HepG2 (cell line): ENCODE results near the gene ANAPC10. TPM values are rescaled to one million over a fixed set of nuclear protein-coding genes. Genes with fewer than 3 reads are reported as not detected.
"Not testable (repeated sequence)": the region's sequence is repeated elsewhere in the genome, so short reads cannot be mapped to it uniquely, and the experiment has no call there.

ENCODE experiments used
- ATAC-seq: fragments of 200-7000 bp; cut with Tn5 transposase; 3 replicates; pipeline ENCODE4 v1.9.1; 2020; ENCODE audit warnings: mild to moderate bottlenecking, moderate library complexity
- BruUV-seq: library from RNA; stranded (reverse); fragments of 400-500 nt; replicated peaks from 2 replicates; lab custom pipeline; 2021; lab: Mats Ljungman, UMichigan
- CTCF ChIA-PET: fragments of 300-600 bp; formaldehyde crosslinking; extraction: SDS; loops from one replicate; lab custom pipeline; 2021; ENCODE audit warnings: low total read pairs, inconsistent platforms, low intra/inter-chr PET ratio; lab: Yijun Ruan, JAX
- POLR2A ChIA-PET: fragments of 350-600 bp; sonication (Branson Sonifier 250); formaldehyde crosslinking; loops from one replicate; lab custom pipeline; 2020; ENCODE audit warnings: antibody characterized with exemption, inconsistent platforms; lab: Yijun Ruan, JAX
- DNase-seq: peaks from one replicate; pipeline ENCODE4 v3.0.0-alpha.2; 2015; ENCODE audit warnings: low spot score
- FAIRE-seq: peaks from 3 replicates; lab custom pipeline; 2011; peaks lifted over from hg19 to GRCh38; lab: Jason Lieb, UNC
- H2AFZ ChIP-seq: one replicate; pipeline ENCODE4 v1.6.1; 2011; ENCODE audit warnings: low read length, inconsistent platforms
- H3K27ac ChIP-seq: fragments of 300-600 bp; 3 replicates; pipeline ENCODE4 v1.8.0; 2011; ENCODE audit warnings: mixed run types, mild to moderate bottlenecking, mixed read lengths, low read length, inconsistent platforms; ENCODE audit not compliant: insufficient read depth; ENCODE audit errors: extremely low read length
- H3K27me3 ChIP-seq, 2 experiments: fragments of 200-600 bp in 1 of 2; 2 replicates in 1 of 2; 3 replicates in 1 of 2; pipeline versions ENCODE4 v1.6.0 to v1.8.0; 2011; ENCODE audit warnings: low read length in 2 of 2, mild to moderate bottlenecking in 2 of 2, moderate library complexity in 2 of 2, inconsistent platforms in 1 of 2; ENCODE audit not compliant: insufficient read depth in 2 of 2, control insufficient read depth in 1 of 2
- H3K36me3 ChIP-seq, 2 experiments: fragments of 200-600 bp in 1 of 2; replicated peaks in 1 of 2; 2 replicates in 1 of 2; 3 replicates in 1 of 2; pipeline versions ENCODE4 v1.5.1 to v1.8.0; 2011; ENCODE audit warnings: low read length in 2 of 2, inconsistent platforms in 1 of 2; ENCODE audit not compliant: insufficient read depth in 2 of 2, control insufficient read depth in 1 of 2
- H3K4me1 ChIP-seq: 2 replicates; pipeline ENCODE4 v1.5.1; 2012; ENCODE audit warnings: low read length, inconsistent platforms; ENCODE audit not compliant: insufficient read depth
- H3K4me2 ChIP-seq: 2 replicates; pipeline ENCODE4 v1.6.0; 2011; ENCODE audit warnings: low read depth, low read length, inconsistent platforms
- H3K4me3 ChIP-seq, 3 experiments: fragments of 200-600 bp in 1 of 3; sonication (generic), shearing (Covaris generic) in 1 of 3; replicated peaks in 1 of 3; 2 replicates each; pipeline ENCODE4 v1.5.1; 2011 to 2016; ENCODE audit warnings: low read length in 3 of 3, inconsistent platforms in 2 of 3, low read depth in 2 of 3, mild to moderate bottlenecking in 2 of 3, control low read depth in 1 of 3, mixed read lengths in 1 of 3; ENCODE audit not compliant: insufficient read depth in 1 of 3
- H3K79me2 ChIP-seq: one replicate; pipeline ENCODE4 v1.6.1; 2011; ENCODE audit warnings: low read length, inconsistent platforms; ENCODE audit not compliant: insufficient read depth
- H3K9ac ChIP-seq: 2 replicates; pipeline ENCODE4 v1.6.0; 2011; ENCODE audit warnings: mild to moderate bottlenecking, low read depth, low read length, inconsistent platforms; ENCODE audit not compliant: insufficient read depth
- H3K9me3 ChIP-seq: 2 replicates; pipeline ENCODE4 v1.5.1; 2012; ENCODE audit warnings: mild to moderate bottlenecking, low read length
- H4K20me1 ChIP-seq: 2 replicates; pipeline ENCODE4 v1.6.0; 2011; ENCODE audit warnings: inconsistent platforms, mild to moderate bottlenecking, low read length, moderate library complexity; ENCODE audit not compliant: insufficient read depth
- IKZF1 ChIP-seq: fragments of 450-650 bp; IDR thresholded peaks from 2 replicates; pipeline ENCODE4 v1.7.1; 2016
- REXO4 ChIP-seq: sonication (generic); formaldehyde crosslinking; IDR thresholded peaks from 2 replicates; pipeline ENCODE4 v1.8.0; 2022; ENCODE audit warnings: missing genetic modification reagents, mild to moderate bottlenecking, borderline replicate concordance
- ZSCAN25 ChIP-seq: sonication (generic); formaldehyde crosslinking; IDR thresholded peaks from 2 replicates; pipeline ENCODE4 v1.8.0; 2022; ENCODE audit warnings: mild to moderate bottlenecking, missing genetic modification reagents
- WGBS: methylation state at CpG from one replicate; pipeline ENCODE4 v1.1.6; 2017; ENCODE audit warnings: low lambda C conversion rate; 5-methylcytosine and 5-hydroxymethylcytosine counted together
- in situ Hi-C: cut with HindIII; loops from 2 replicates; pipeline ENCODE4 v1.10.0; 2017; ENCODE audit warnings: low pct_unique_long_range_greater_than_20kb; ENCODE audit not compliant: extremely low pct_ligation_motif_present
- intact Hi-C: fragments of 100-400 bp; cut with micrococcal nuclease; formaldehyde crosslinking; loops from one replicate; pipeline ENCODE4 v1.10.0; 2022; ENCODE audit not compliant: unreplicated experiment
- polyA plus RNA-seq, 8 experiments: library from polyadenylated mRNA; depleted of rRNA in 3 of 8; stranded (reverse) in 7 of 8; unstranded in 1 of 8; fragments of >200 nt; fragmentation: Illumina TruSeq in 4 of 8; extraction: Trizol in 4 of 8; gene quantifications; 2 replicates each; pipeline versions ENCODE4 v1.2.1 to v1.2.3, GENCODE V29; 2011 to 2016; ENCODE audit warnings: low read depth in 4 of 8, missing spikeins in 1 of 8, mixed read lengths in 1 of 8; ENCODE audit not compliant: insufficient read depth in 1 of 8
- total RNA-seq, 5 experiments: library from RNA; depleted of rRNA; stranded (reverse); fragments of >200 nt; fragmentation: Illumina TruSeq; extraction: Trizol; gene quantifications; 2 replicates each; pipeline ENCODE4 v1.2.3, GENCODE V29; 2016; ENCODE audit warnings: low read depth in 1 of 5
- TF ChIP-seq, protein P1 (sequence below): sonication (generic); formaldehyde crosslinking; conservative IDR thresholded peaks from 2 replicates; pipeline ENCODE4 v1.5.0; 2020; ENCODE audit warnings: missing genetic modification reagents
- TF ChIP-seq, protein P2 (sequence below): sonication (generic); formaldehyde crosslinking; conservative IDR thresholded peaks from 2 replicates; pipeline ENCODE4 v1.4.0; 2020; ENCODE audit warnings: missing genetic modification reagents
- TF ChIP-seq, protein P3 (sequence below): sonication (generic); formaldehyde crosslinking; IDR thresholded peaks from 2 replicates; pipeline ENCODE4 v1.8.0; 2022; ENCODE audit warnings: low read depth, missing genetic modification reagents
- TF ChIP-seq, protein P4 (sequence below): sonication (generic); formaldehyde crosslinking; IDR thresholded peaks from 2 replicates; pipeline ENCODE4 v1.4.0; 2020; ENCODE audit warnings: missing genetic modification reagents

Gene ANAPC10
- total and polyA plus RNA-seq, 2 of the 13 experiments (the other 11 are each of a cell fraction or from before 2014, with no cell fraction given): 21.9 to 32.7 TPM

DNA sequence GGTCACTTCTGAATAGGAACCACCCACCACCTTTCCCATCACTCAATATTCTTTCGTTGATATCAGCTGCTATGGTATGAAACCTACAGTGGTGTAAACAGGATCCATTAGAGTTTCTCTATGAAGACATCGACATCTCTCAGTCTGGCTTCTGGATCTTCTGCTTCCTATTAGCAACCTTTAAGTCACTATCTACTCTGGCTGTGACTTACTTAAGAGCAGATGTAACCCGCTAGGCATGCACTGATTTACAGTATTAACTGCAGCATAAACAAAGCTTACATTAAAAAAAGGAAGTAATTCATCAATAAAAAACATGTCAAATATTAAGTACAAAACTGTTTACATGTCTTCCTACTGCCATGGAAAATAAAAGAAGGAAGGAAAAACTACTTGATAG, 96.4 kb downstream of the ANAPC10 start (continued):
- TF ChIP-seq, protein P1, sequence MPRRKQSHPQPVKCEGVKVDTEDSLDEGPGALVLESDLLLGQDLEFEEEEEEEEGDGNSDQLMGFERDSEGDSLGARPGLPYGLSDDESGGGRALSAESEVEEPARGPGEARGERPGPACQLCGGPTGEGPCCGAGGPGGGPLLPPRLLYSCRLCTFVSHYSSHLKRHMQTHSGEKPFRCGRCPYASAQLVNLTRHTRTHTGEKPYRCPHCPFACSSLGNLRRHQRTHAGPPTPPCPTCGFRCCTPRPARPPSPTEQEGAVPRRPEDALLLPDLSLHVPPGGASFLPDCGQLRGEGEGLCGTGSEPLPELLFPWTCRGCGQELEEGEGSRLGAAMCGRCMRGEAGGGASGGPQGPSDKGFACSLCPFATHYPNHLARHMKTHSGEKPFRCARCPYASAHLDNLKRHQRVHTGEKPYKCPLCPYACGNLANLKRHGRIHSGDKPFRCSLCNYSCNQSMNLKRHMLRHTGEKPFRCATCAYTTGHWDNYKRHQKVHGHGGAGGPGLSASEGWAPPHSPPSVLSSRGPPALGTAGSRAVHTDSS (CRISPR knock-in tag): no peak
- TF ChIP-seq REXO4 (CRISPR knock-in tag): no peak
- TF ChIP-seq, protein P2, sequence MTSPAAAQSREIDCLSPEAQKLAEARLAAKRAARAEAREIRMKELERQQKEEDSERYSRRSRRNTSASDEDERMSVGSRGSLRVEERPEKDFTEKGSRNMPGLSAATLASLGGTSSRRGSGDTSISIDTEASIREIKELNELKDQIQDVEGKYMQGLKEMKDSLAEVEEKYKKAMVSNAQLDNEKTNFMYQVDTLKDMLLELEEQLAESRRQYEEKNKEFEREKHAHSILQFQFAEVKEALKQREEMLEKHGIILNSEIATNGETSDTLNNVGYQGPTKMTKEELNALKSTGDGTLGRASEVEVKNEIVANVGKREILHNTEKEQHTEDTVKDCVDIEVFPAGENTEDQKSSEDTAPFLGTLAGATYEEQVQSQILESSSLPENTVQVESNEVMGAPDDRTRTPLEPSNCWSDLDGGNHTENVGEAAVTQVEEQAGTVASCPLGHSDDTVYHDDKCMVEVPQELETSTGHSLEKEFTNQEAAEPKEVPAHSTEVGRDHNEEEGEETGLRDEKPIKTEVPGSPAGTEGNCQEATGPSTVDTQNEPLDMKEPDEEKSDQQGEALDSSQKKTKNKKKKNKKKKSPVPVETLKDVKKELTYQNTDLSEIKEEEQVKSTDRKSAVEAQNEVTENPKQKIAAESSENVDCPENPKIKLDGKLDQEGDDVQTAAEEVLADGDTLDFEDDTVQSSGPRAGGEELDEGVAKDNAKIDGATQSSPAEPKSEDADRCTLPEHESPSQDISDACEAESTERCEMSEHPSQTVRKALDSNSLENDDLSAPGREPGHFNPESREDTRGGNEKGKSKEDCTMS (CRISPR knock-in tag): no peak
- no peak for TF ChIP-seq ZSCAN25 (CRISPR knock-in tag)
- no peak for TF ChIP-seq IKZF1
- TF ChIP-seq, protein P3, sequence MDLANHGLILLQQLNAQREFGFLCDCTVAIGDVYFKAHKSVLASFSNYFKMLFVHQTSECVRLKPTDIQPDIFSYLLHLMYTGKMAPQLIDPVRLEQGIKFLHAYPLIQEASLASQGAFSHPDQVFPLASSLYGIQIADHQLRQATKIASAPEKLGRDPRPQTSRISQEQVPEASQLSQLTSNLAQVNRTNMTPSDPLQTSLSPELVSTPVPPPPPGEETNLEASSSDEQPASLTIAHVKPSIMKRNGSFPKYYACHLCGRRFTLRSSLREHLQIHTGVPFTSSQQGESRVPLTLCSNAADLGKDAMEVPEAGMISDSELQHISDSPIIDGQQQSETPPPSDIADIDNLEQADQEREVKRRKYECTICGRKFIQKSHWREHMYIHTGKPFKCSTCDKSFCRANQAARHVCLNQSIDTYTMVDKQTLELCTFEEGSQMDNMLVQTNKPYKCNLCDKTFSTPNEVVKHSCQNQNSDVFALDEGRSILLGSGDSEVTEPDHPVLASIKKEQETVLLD (CRISPR knock-in tag): no peak
- TF ChIP-seq, protein P4, sequence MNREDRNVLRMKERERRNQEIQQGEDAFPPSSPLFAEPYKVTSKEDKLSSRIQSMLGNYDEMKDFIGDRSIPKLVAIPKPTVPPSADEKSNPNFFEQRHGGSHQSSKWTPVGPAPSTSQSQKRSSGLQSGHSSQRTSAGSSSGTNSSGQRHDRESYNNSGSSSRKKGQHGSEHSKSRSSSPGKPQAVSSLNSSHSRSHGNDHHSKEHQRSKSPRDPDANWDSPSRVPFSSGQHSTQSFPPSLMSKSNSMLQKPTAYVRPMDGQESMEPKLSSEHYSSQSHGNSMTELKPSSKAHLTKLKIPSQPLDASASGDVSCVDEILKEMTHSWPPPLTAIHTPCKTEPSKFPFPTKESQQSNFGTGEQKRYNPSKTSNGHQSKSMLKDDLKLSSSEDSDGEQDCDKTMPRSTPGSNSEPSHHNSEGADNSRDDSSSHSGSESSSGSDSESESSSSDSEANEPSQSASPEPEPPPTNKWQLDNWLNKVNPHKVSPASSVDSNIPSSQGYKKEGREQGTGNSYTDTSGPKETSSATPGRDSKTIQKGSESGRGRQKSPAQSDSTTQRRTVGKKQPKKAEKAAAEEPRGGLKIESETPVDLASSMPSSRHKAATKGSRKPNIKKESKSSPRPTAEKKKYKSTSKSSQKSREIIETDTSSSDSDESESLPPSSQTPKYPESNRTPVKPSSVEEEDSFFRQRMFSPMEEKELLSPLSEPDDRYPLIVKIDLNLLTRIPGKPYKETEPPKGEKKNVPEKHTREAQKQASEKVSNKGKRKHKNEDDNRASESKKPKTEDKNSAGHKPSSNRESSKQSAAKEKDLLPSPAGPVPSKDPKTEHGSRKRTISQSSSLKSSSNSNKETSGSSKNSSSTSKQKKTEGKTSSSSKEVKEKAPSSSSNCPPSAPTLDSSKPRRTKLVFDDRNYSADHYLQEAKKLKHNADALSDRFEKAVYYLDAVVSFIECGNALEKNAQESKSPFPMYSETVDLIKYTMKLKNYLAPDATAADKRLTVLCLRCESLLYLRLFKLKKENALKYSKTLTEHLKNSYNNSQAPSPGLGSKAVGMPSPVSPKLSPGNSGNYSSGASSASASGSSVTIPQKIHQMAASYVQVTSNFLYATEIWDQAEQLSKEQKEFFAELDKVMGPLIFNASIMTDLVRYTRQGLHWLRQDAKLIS (CRISPR knock-in tag): no peak

DNA sequence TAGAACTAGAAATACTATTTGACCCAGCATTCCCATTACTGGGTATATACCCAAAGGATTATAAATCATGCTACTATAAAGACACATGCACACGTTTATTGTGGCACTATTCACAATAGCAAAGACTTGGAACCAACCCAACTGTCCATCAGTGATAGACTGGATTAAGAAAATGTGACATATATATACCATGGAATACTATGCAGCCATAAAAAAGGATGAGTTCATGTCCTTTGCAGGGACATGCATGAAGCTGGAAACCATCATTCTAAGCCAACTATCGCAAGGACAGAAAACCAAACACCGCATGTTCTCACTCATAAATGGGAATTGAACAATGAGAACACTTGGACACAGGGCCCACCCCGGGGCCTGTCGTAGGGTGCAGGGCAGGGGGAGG, 97.3 kb downstream of the ANAPC10 start:
- H3K36me3 ChIP-seq, H3K4me3 ChIP-seq, H3K9me3 ChIP-seq, H3K4me2 ChIP-seq, H3K27me3 ChIP-seq, H3K9ac ChIP-seq, POLR2A ChIA-PET, H2AFZ ChIP-seq, H3K4me1 ChIP-seq, H3K27ac ChIP-seq, H3K79me2 ChIP-seq, FAIRE-seq, DNase-seq, H4K20me1 ChIP-seq, in situ Hi-C loops, CTCF ChIA-PET, intact Hi-C loops, ATAC-seq, BruUV-seq: not testable (repeated sequence)
- over 99% methylated on average over 5 of the region's 5 CpGs for WGBS
